GM21390 (cell line): ENCODE measurements around the gene SCARB1.
A peak's percentile ranks its signal among the peaks of the same experiment; 100 is the strongest.
"Not testable (repeated sequence)": the region's sequence is repeated elsewhere in the genome, so short reads cannot be mapped to it uniquely, and the experiment has no call there.

ENCODE experiments used
- ATAC-seq: cut with Tn5 transposase; IDR thresholded peaks from one replicate; pipeline ENCODE4 v1.9.1; 2021; ENCODE audit not compliant: unreplicated experiment

Gene SCARB1, protein sequence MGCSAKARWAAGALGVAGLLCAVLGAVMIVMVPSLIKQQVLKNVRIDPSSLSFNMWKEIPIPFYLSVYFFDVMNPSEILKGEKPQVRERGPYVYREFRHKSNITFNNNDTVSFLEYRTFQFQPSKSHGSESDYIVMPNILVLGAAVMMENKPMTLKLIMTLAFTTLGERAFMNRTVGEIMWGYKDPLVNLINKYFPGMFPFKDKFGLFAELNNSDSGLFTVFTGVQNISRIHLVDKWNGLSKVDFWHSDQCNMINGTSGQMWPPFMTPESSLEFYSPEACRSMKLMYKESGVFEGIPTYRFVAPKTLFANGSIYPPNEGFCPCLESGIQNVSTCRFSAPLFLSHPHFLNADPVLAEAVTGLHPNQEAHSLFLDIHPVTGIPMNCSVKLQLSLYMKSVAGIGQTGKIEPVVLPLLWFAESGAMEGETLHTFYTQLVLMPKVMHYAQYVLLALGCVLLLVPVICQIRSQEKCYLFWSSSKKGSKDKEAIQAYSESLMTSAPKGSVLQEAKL

DNA sequence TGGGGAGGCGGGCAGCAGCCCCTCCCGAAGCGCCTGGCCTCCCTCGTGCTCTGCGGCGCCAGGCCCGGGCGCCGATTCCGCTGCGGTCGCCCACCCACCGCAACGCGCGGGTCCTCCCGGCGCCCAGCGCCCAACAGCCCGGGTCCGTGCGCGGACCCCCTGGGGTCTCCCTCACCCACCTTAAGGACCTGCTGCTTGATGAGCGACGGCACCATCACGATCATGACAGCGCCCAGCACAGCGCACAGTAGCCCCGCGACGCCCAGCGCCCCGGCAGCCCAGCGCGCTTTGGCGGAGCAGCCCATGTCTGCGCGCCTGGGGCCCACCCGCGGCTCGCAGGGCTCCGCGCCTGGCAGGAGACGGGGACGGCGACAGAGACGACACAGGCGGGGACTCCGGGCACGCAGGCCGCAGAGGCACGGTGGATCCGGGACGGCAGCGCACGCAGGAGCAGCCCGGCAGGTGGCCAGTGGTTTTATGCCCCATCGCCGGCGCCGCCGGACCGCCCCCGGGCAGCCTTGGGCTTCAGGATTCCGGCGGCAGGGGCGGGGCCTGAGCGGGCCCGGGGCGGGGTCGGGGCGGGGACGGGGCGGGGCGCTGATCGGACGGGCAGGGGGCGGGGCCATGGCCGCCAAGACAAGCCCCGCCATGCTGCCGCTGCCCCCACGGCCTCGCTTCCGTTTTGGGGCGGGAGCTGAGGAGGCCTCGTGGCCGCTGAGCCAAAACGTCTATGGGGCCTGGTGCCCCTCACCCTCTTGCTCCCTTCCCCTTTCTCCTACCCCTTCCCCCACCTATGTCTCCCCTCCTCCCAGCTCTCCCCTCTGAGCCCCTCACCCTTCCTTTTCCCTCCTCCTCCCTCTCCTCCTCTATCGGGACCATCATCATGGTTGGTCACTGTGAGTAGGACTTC, at the start of gene SCARB1:
Gene SCARB1, minus strand, starts transcription at position 449 of the 910 bp plus-strand sequence. Its CDS starts 144 bp downstream, at position 305.
- ATAC-seq, result peak; percentile 68

DNA sequence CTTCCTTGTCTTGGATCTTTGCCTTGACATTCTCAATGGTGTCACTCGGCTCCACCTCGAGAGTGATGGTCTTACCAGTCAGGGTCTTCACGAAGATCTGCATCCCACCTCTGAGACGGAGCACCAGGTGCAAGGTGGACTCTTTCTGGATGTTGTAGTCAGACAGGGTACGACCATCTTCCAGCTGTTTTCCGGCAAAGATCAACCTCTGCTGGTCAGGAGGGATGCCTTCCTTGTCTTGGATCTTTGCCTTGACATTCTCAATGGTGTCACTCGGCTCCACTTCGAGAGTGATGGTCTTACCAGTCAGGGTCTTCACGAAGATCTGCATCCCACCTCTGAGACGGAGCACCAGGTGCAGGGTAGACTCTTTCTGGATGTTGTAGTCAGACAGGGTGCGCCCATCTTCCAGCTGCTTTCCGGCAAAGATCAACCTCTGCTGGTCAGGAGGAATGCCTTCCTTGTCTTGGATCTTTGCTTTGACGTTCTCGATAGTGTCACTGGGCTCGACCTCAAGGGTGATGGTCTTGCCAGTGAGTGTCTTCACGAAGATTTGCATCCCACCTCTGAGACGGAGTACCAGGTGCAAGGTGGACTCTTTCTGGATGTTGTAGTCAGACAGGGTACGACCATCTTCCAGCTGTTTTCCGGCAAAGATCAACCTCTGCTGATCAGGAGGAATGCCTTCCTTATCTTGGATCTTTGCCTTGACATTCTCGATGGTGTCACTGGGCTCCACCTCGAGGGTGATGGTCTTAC, 49.0 kb upstream of the SCARB1 start:
- ATAC-seq, result not testable (repeated sequence)

DNA sequence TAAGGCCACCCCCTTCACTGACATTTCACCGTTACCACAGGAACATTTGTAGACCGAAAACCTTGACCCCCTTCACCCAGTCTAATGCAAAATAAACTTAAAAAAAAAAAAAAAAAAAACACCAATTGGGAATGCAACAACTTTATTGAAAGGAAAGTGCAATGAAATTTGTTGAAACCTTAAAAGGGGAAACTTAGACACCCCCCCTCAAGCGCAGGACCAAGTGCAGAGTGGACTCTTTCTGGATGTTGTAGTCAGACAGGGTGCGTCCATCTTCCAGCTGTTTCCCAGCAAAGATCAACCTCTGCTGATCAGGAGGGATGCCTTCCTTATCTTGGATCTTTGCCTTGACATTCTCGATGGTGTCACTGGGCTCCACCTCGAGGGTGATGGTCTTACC, 47.9 kb upstream of the SCARB1 start:
- not testable (repeated sequence) for ATAC-seq

- no peak for ATAC-seq
Measured at GRCh38 chr12:124910561-124911478, 47.2 kb upstream of the SCARB1 start.

DNA sequence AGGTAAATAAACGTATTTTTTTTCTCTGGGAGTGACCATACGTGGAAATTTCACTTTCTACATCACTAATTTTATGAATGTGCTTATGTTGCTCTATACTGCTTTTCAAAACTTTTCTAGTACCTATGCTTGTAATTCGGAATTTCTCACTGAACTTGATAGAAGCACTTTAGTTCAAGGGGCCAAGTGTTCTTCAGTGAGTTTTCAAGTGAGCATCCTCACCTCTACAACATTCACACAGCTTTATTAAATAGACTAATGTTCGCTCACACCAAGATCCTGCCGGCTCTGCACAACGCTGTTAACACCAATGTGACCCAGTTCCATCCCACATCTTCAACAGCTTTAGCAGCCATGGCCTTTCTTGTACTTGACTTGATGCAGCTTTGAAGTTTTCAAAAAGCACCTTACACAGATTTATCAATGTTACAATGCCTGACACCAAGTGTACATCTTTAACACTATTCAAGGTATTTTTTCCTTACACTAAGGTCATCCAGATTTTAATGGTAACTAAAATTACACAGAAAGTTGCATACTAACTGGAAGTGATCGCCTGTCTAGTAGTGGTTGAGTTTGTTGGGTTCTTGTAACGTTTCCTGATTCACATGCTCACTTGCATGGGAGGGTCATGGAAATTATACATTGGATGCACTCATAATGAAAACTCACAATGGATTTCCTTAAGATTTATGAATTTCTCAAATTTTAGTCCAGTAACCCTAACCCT, 46.3 kb upstream of the SCARB1 start:
- ATAC-seq, result no peak

- no peak for ATAC-seq
Measured at GRCh38 chr12:124906606-124907261, 43.1 kb upstream of the SCARB1 start.

- ATAC-seq, result no peak
Measured at GRCh38 chr12:124904306-124905098, 40.8 kb upstream of the SCARB1 start.

DNA sequence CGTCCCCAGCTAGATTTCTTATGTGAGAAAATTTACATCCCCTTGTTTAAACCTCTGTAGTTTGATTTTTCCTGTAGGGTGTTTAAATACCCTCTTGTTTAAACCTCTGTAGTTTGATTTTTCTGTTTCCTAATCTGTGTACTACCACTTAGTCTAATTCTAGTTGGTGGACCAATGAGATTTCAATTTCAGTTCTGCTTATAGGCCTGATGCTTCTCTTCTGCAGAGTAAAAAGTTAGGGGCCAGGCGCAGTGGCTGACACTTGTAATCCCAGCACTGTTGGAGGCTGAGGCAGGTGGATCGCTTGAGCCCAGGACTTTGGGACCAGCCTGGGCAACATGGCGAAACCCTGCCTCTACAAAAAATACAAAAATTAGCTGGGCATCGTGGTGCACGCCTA, 39.3 kb upstream of the SCARB1 start:
- ATAC-seq, result no peak

DNA sequence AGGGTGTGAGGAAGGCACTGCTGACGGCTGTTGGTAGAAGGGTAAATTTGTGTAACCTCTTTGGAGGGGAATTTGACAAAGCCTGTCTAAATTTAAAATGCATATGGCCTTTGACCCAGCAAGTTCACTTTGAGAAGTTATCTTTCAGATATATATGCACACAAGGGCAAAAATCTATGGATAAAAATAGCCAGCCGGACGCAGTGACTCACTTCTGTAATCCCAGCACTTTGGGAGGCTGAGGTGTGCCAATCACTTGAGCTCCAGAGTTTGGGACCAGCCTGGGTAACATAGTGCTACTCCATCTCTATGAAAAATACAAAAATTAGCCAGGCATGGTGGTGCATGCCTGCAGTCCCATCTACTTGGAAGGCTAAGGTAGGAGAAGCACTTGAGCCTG, 37.3 kb upstream of the SCARB1 start:
- ATAC-seq, result no peak

DNA sequence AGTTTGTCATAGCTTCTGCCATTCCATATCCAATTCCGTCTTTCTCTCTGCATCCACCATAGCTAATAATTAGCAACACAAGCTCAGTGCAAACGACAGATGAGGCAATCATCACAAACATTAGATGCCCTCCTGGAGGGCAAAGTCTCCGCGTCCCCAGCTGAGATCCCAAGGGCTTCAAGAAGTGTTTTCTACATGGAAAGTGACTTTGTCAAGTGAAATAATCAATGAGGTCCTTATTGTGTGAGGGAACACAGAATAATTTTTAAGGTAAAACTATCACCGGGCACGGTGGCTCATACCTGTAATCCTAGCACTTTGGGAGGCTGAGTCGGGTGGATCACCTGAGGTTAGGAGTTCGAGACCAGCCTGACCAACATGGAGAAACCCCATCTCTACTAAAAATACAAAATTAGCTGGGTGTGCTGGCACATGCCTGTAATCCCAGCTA, 36.7 kb upstream of the SCARB1 start:
- not testable (repeated sequence) for ATAC-seq

GRCh38 chr12:124898923-124899294, 35.2 kb upstream of the SCARB1 start:
- ATAC-seq, result no peak

- peak; percentile 45 for ATAC-seq
Measured at GRCh38 chr12:124898200-124898922, 34.7 kb upstream of the SCARB1 start.

DNA sequence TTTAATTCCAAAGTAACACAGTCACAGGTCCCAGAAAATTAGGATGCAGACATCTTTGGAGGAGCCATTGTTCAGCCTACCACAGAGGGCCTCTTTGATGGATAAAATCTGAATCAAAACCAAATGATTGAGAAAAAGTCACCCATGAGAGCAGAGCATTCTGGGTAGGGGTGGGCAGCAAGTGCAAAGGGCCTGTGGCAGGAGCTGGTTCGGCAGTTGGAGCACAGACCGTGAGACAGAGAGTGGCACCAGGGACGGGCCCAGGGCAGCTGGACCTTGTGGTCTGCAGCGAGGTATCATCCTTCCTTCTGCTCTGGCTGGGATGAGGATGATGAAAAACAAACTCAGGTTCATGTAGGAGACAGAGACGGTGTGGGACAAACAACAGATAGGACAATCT, 32.8 kb upstream of the SCARB1 start:
- ATAC-seq, result no peak

- ATAC-seq, result peak; percentile 66
Measured at GRCh38 chr12:124893792-124894516, 30.3 kb upstream of the SCARB1 start.

- ATAC-seq, result no peak
Measured at GRCh38 chr12:124888260-124888659, 24.6 kb upstream of the SCARB1 start.

GRCh38 chr12:124887766-124888165, 24.1 kb upstream of the SCARB1 start:
- ATAC-seq, result not testable (repeated sequence)
